Heart left ventricle (tissue), 16 donors: ENCODE measurements around the gene HOOK2. TPM values are rescaled to one million over a fixed set of nuclear protein-coding genes. Genes with fewer than 3 reads are reported as not detected.
A peak's percentile ranks its signal among the peaks of the same experiment; 100 is the strongest.
"Not testable (repeated sequence)": the region's sequence is repeated elsewhere in the genome, so short reads cannot be mapped to it uniquely, and the experiment has no call there.

Experiments
- ATAC-seq, 4 donors: fragments of 200-7000 bp; cut with Tn5 transposase; one replicate each; pipeline ENCODE4 v1.9.1; 2020 to 2022; ENCODE audit warnings: moderate library complexity in 4 of 4, mild to moderate bottlenecking in 3 of 4, moderate number of reproducible peaks in 1 of 4
- DNase-seq, 5 donors: peaks; one replicate each; pipeline ENCODE4 v3.0.0-alpha.2; 2020
- H3K27ac ChIP-seq, 12 donors: fragments of 200-600 bp; sonication (generic) in 4 of 12; one replicate each; pipeline versions ENCODE4 v1.5.0 to v1.8.0; 2016 to 2022; ENCODE audit warnings: mild to moderate bottlenecking in 2 of 12
- H3K27me3 ChIP-seq, 9 donors: fragments of 200-600 bp; sonication (generic) in 2 of 9; one replicate each; pipeline versions ENCODE4 v1.5.1 to v1.8.0; 2016 to 2022; ENCODE audit warnings: mild to moderate bottlenecking in 3 of 9
- H3K36me3 ChIP-seq, 9 donors: fragments of 200-600 bp; sonication (generic) in 2 of 9; one replicate each; pipeline versions ENCODE4 v1.5.0 to v1.8.0; 2018 to 2022; ENCODE audit warnings: mild to moderate bottlenecking in 2 of 9
- H3K4me1 ChIP-seq, 12 donors: fragments of 200-600 bp; sonication (generic) in 4 of 12; one replicate each; pipeline versions ENCODE4 v1.5.0 to v1.8.0; 2016 to 2022; ENCODE audit warnings: mild to moderate bottlenecking in 3 of 12
- H3K4me3 ChIP-seq, 12 donors: fragments of 200-600 bp; sonication (generic) in 4 of 12; one replicate each; pipeline versions ENCODE4 v1.5.0 to v1.8.0; 2017 to 2022; ENCODE audit warnings: mild to moderate bottlenecking in 9 of 12, moderate library complexity in 4 of 12
- H3K9me3 ChIP-seq, 12 donors: fragments of 200-600 bp; sonication (generic) in 4 of 12; one replicate each; pipeline versions ENCODE4 v1.5.0 to v1.8.0; 2016 to 2022; ENCODE audit warnings: mild to moderate bottlenecking in 1 of 12
- POLR2A ChIP-seq, 2 donors: fragments of 450-650 bp; IDR thresholded peaks; one replicate each; pipeline ENCODE4 v1.6.1; 2017; ENCODE audit warnings: antibody characterized with exemption in 2 of 2, mild to moderate bottlenecking in 2 of 2, moderate library complexity in 2 of 2
- WGBS, 4 donors: extraction: QIAGEN DNeasy Blood & Tissue Kit in 2 of 4; methylation state at CpG; one replicate each; pipeline versions ENCODE4 v1.1.5 to v1.1.7; 2013 to 2018; 5-methylcytosine and 5-hydroxymethylcytosine counted together
- intact Hi-C, 10 donors: fragments of 100-400 bp; cut with DNase I; formaldehyde crosslinking; loops; one replicate each; pipeline versions ENCODE4 v1.11.1 to v1.14.2; 2022
- polyA plus RNA-seq, 2 donors: library from polyadenylated mRNA; stranded (reverse); fragments of 200-250 nt; gene quantifications; one replicate each; pipeline ENCODE4 v1.2.3, GENCODE V29; 2013
- total RNA-seq, 9 donors: library from RNA; depleted of rRNA in 2 of 9; stranded (reverse); fragments of >200 nt in 2 of 9; fragmentation: NEBNext Ultra II Directional in 3 of 9; extraction: Animal tissue kit (Norgen Biotek cat#: 25700) in 3 of 9; gene quantifications; one replicate each; pipeline versions ENCODE4 v1.1.0 to v1.2.4, GENCODE V29; 2016 to 2023
- TF ChIP-seq, protein P1 (sequence below), 12 donors: fragments of 200-600 bp; sonication (generic) in 4 of 12; IDR thresholded peaks; one replicate each; pipeline versions ENCODE4 v1.5.0 to v1.8.0; 2018 to 2022; ENCODE audit warnings: antibody characterized with exemption in 12 of 12, mild to moderate bottlenecking in 5 of 12
- donor health status: ischemic (EF 13 %, LVEDD 7.1; RV severe dilation, severe dysfunction).
- donor health status: healthy with polysubstance abuse.
- donor health status: DM: no; HTN: yes; CAD: no.
- donor health status: DM: no; HTN: no; CAD: no.
- donor health status: ischemic (EF 25% LVEDD 6.9; RV normal size, moderate dysfunction).
- donor health status: ischemic (EF 25% LVEDD 5.7; RV mildly dilated, moderate dysfunction).
- donor health status: healthy.
- donor health status: DM: yes; HTN: yes; CAD: no.
- donor health status: ischemic (EF 35%, LVEDD 5.7; RV mildly dilated, moderate dysfunction).
- donor health status: nonischemic (EF 11% LVEDD 7.7; RV severe dilation, severe dysfunction).
- donor health status: DM: yes; HTN: yes; CAD: no.
- donor health status: PGD.
- donor health status: ischemic (EF 29% LVEDD 5.4; RV normal size, mild dysfunction).
- donor health status: nonischemic (EF 23%, LVEDD 6.1; RV moderate dilation, normal function).

Gene HOOK2
- total and polyA plus RNA-seq, 11 donors = 29.9 to 90.1 (median 62.6) TPM

DNA sequence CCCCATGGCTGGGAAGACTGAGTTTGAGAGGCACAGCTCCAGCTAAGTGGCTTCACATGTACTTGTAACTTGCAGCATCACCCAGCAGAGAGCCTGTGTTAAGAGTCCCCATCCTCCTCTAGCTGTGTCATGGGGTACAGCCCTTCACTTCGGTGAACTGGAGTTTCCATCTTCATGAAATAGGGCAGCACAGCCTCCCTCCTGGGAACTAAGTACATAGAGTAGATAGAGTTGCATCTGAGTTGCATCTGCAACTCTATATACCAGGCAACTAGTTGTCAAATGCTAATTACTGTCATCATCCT lies 25.1 kb upstream of the HOOK2 start:
- WGBS, 4 donors = 54 to 80% (median 72%) methylated on average over 1 of the region's 1 CpG
- H3K9me3 ChIP-seq = no peaks in the 10 kb centered on the region
- TF ChIP-seq, protein P1, sequence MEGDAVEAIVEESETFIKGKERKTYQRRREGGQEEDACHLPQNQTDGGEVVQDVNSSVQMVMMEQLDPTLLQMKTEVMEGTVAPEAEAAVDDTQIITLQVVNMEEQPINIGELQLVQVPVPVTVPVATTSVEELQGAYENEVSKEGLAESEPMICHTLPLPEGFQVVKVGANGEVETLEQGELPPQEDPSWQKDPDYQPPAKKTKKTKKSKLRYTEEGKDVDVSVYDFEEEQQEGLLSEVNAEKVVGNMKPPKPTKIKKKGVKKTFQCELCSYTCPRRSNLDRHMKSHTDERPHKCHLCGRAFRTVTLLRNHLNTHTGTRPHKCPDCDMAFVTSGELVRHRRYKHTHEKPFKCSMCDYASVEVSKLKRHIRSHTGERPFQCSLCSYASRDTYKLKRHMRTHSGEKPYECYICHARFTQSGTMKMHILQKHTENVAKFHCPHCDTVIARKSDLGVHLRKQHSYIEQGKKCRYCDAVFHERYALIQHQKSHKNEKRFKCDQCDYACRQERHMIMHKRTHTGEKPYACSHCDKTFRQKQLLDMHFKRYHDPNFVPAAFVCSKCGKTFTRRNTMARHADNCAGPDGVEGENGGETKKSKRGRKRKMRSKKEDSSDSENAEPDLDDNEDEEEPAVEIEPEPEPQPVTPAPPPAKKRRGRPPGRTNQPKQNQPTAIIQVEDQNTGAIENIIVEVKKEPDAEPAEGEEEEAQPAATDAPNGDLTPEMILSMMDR (IDR thresholded peaks at IDR 0.05) = no peak
- TF ChIP-seq POLR2A (IDR thresholded peaks at IDR 0.05) = no peak
- DNase-seq = no peak
- no peak for ATAC-seq
- intact Hi-C loops = loop anchor here in 3 of 10 donors (5.0 kb wide), 2 partner anchors 33 to 78 kb away; partner anchors contain the start of gene TNPO2 (in 2 of the 3)
- H3K4me1 ChIP-seq = peaks cover 3 to 44% (median 21%) of the 10 kb centered on the region in 12 donors
- H3K4me3 ChIP-seq = peak overlapping the region in 10 of 12 donors; percentile 69 to 98 (median 93)
- peaks cover 0 to 40% (median 18%) of the 10 kb centered on the region in 9 donors for H3K36me3 ChIP-seq
- peak overlapping the region in 7 of 12 donors; percentile 86 to 97 (median 93) for H3K27ac ChIP-seq
- H3K27me3 ChIP-seq = peaks cover 0 to 6% (median 0%) of the 10 kb centered on the region in 9 donors

DNA sequence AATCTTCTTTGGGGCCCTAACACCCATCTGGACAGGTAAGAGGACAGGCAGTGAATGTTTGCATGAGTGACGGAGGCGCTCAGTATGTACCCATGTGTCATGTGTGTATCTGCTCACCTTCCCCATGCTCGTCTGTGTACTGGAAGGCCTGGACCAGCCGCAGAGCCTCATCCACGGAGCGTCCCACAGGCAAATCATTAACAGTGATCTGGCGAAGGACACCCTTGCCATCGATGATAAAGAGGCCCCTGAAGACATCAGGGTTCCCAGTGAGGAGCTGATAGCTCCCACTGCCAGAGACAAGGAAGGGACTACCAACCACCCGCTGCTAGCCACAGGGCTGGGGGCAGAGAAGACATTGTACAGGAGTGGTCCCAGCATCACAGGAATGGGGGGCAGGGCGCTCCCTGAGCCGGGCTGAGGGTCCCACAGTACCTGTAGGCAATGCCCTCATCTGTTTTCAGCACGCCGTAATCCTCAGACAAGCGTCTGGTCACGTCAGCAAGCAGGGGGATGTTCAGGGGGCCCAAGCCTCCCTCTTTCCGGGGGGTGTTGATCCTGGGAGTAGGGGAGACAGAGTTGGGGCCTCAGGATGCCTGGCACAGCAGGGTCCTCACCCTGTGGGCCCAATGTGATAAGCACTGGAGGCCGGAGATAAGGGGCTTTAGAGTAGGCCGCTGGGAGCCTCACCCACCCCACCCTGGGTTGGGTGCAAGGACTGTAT lies 24.6 kb upstream of the HOOK2 start:
- TF ChIP-seq POLR2A (IDR thresholded peaks at IDR 0.05) = no peak
- TF ChIP-seq, protein P1 (IDR thresholded peaks at IDR 0.05) = no peak
- intact Hi-C loops = loop anchor here in 9 of 10 donors (5.0 kb wide), 4 partner anchors 33 to 88 kb away; partner anchors contain the start of gene TNPO2 (in 2 of the 9)
- no peaks in the 10 kb centered on the region for H3K9me3 ChIP-seq
- peak overlapping the region in 3 of 12 donors; percentile 86 to 97 (median 87) for H3K27ac ChIP-seq
- H3K4me3 ChIP-seq = peak overlapping the region in 5 of 12 donors; percentile 69 to 98 (median 94)
- H3K36me3 ChIP-seq = peaks cover 0 to 40% (median 18%) of the 10 kb centered on the region in 9 donors
- no peak for DNase-seq
- H3K27me3 ChIP-seq = peaks cover 0 to 6% (median 0%) of the 10 kb centered on the region in 9 donors
- H3K4me1 ChIP-seq = peaks cover 3 to 44% (median 21%) of the 10 kb centered on the region in 12 donors
- no peak for ATAC-seq
- WGBS, 4 donors = 78 to 86% (median 81%) methylated on average over 15 to 18 of the region's 18 CpGs

DNA sequence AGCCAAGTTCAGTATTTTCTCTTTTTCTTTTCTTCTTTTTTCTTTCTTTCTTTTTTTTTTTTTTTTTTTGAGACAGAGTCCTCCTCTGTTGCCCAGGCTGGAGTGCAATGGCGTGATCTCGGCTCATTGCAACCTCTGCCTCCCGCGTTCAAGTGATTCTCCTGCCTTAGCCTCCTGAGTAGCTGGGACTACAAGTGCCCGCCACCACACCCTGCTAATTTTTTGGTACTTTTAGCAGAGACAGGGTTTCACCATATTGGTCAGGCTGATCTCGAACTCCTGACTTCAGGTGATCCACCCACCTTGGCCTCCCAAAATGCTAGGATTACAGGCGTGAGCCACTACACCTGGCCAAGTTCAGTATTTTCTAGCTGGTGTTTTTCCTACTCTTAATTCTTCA lies 22.3 kb upstream of the HOOK2 start:
- DNase-seq, H3K4me3 ChIP-seq, H3K27ac ChIP-seq, H3K9me3 ChIP-seq, H3K27me3 ChIP-seq, ATAC-seq: not testable (repeated sequence)
- peaks cover 3 to 52% (median 28%) of the 10 kb centered on the region in 12 donors for H3K4me1 ChIP-seq
- peaks cover 0 to 40% (median 21%) of the 10 kb centered on the region in 9 donors for H3K36me3 ChIP-seq
- intact Hi-C loops = loop anchor here in 8 of 10 donors (1.0 to 5.0 kb wide), 4 partner anchors 21 to 85 kb away; no protein-coding TSS in a partner anchor
- WGBS, 4 donors = 93 to 98% (median 96%) methylated on average over 7 of the region's 7 CpGs

DNA sequence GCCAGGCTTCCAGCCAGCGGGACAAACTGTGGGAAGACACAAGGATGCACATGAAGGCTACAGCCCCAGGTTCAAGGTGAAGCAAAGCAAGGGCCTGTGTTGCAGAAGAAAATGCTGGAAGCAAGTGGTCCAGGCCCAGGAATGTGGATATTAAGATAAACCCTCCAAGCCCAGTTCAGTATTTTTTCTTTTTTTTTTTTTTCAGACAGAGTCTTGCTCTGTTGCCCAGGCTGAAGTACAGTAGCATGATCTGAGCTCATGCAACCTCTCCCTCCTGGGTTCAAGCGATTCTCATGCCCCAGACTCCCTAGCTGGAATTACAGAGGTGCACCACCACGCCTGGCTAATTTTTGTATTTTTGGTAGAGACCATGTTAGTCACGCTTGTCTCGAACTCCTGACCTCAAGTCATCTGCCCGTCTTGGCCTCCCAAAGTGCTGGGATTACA lies 21.8 kb upstream of the HOOK2 start:
- peaks cover 0 to 40% (median 26%) of the 10 kb centered on the region in 9 donors for H3K36me3 ChIP-seq
- H3K27me3 ChIP-seq = peaks cover 0 to 6% (median 0%) of the 10 kb centered on the region in 9 donors
- H3K4me3 ChIP-seq = no peak overlapping the region
- TF ChIP-seq POLR2A (IDR thresholded peaks at IDR 0.05) = no peak
- TF ChIP-seq, protein P1 (IDR thresholded peaks at IDR 0.05) = no peak
- 92 to 96% (median 94%) methylated on average over 6 of the region's 6 CpGs for WGBS, 4 donors
- intact Hi-C loops = loop anchor here in 8 of 10 donors (1.0 to 5.0 kb wide), 4 partner anchors 20 to 85 kb away; no protein-coding TSS in a partner anchor
- H3K4me1 ChIP-seq = peaks cover 3 to 48% (median 24%) of the 10 kb centered on the region in 12 donors
- peak overlapping the region in 1 of 12 donors; percentile 4 for H3K27ac ChIP-seq
- no peak for DNase-seq
- ATAC-seq = no peak
- H3K9me3 ChIP-seq = no peaks in the 10 kb centered on the region
